ENCODE data around the gene PTPMT1.

PTPMT1 gene

GRCh38 chr11:47589977-47590861 lies 24.8 kb downstream of the PTPMT1 start:
- peaks cover 4% of the 10 kb centered on the region for H3K79me1 ChIP-seq (ENCODE audit: low read depth, low read length)
- H2AK5ac ChIP-seq (ENCODE audit: low read depth, low read length) = no peak overlapping the region
- no peak overlapping the region for H3K27ac ChIP-seq (replicated peaks; ENCODE audit: low read length)
- no peak overlapping the region for H2BK5ac ChIP-seq (ENCODE audit: low read length)
- H2BK12ac ChIP-seq (ENCODE audit: low read length) = no peak overlapping the region
- no peak overlapping the region for H3K4me2 ChIP-seq (ENCODE audit: insufficient read depth, low read length, poor library complexity, severe bottlenecking)
- no peak overlapping the region for H3K14ac ChIP-seq (ENCODE audit: low read length)
- no peak overlapping the region for H3K4me3 ChIP-seq (ENCODE audit: low read length in 2 of 2)
- DNase-seq (ENCODE audit: low spot score) = no peak
- H3K4me1 ChIP-seq (ENCODE audit: control insufficient read depth in 2 of 2, insufficient read depth in 1 of 2, low read depth in 1 of 2, low read length in 2 of 2) = peaks cover 11 to 26% of the 10 kb centered on the region in 2 donors
- peaks cover 0 to 19% (median 3%) of the 10 kb centered on the region in 3 experiments for H3K27me3 ChIP-seq (ENCODE audit: control insufficient read depth in 3 of 3, insufficient read depth in 3 of 3, low read depth in 1 of 3, low read length in 3 of 3)
- H3K36me3 ChIP-seq (replicated peaks in 1 of 2; ENCODE audit: control insufficient read depth in 2 of 2, insufficient read depth in 2 of 2, low read length in 2 of 2) = peaks cover 0 to 2% of the 10 kb centered on the region in 2 donors
- no peak overlapping the region for H3K23ac ChIP-seq (ENCODE audit: low read depth, low read length, poor library complexity)
- no peak overlapping the region for H3K18ac ChIP-seq (ENCODE audit: low read length)
- no peak overlapping the region for H2BK15ac ChIP-seq (ENCODE audit: low read length)
- no CpG with 5 or more reads among the region's 122 CpGs for WGBS, 2 donors (ENCODE audit: extremely low coverage in 2 of 2, insufficient read length in 2 of 2, insufficient replicate concordance in 1 of 2)
- peak overlapping the region; percentile 57 for H3K9ac ChIP-seq (ENCODE audit: low read depth, low read length, poor library complexity)
- no peak overlapping the region for H4K8ac ChIP-seq (ENCODE audit: low read depth, low read length)
- no peak overlapping the region for H2BK120ac ChIP-seq (ENCODE audit: low read depth, low read length)
- no peak overlapping the region for H3K4ac ChIP-seq (ENCODE audit: low read length)
- no peak overlapping the region for H4K91ac ChIP-seq (ENCODE audit: low read depth, low read length, poor library complexity)
- H3K9me3 ChIP-seq (replicated peaks in 1 of 2; ENCODE audit: control insufficient read depth in 2 of 2, insufficient read depth in 1 of 2, low read depth in 1 of 2, low read length in 2 of 2) = no peaks in the 10 kb centered on the region
- no peak overlapping the region for H2AFZ ChIP-seq (ENCODE audit: low read length)

- peak overlapping the region; percentile 81 for H2AFZ ChIP-seq (ENCODE audit: low read length)
- no peak overlapping the region for H3K23ac ChIP-seq (ENCODE audit: low read depth, low read length, poor library complexity)
- no peak overlapping the region for H3K4me3 ChIP-seq (ENCODE audit: low read length in 2 of 2)
- peaks cover 0 to 21% (median 3%) of the 10 kb centered on the region in 3 experiments for H3K27me3 ChIP-seq (ENCODE audit: control insufficient read depth in 3 of 3, insufficient read depth in 3 of 3, low read depth in 1 of 3, low read length in 3 of 3)
- H3K36me3 ChIP-seq (replicated peaks in 1 of 2; ENCODE audit: control insufficient read depth in 2 of 2, insufficient read depth in 2 of 2, low read length in 2 of 2) = no peaks in the 10 kb centered on the region
- peaks cover 2% of the 10 kb centered on the region for H3K79me1 ChIP-seq (ENCODE audit: low read depth, low read length)
- no peak overlapping the region for H3K4ac ChIP-seq (ENCODE audit: low read length)
- H3K4me1 ChIP-seq (ENCODE audit: control insufficient read depth in 2 of 2, insufficient read depth in 1 of 2, low read depth in 1 of 2, low read length in 2 of 2) = peaks cover 11 to 26% of the 10 kb centered on the region in 2 donors
- H2BK15ac ChIP-seq (ENCODE audit: low read length) = no peak overlapping the region
- H3K4me2 ChIP-seq (ENCODE audit: insufficient read depth, low read length, poor library complexity, severe bottlenecking) = no peak overlapping the region
- no peak overlapping the region for H2BK120ac ChIP-seq (ENCODE audit: low read depth, low read length)
- no peak overlapping the region for H3K9ac ChIP-seq (ENCODE audit: low read depth, low read length, poor library complexity)
- no peak overlapping the region for H3K27ac ChIP-seq (replicated peaks; ENCODE audit: low read length)
- H4K91ac ChIP-seq (ENCODE audit: low read depth, low read length, poor library complexity) = no peak overlapping the region
- no peak overlapping the region for H4K8ac ChIP-seq (ENCODE audit: low read depth, low read length)
- no peak for DNase-seq (ENCODE audit: low spot score)
- no peak overlapping the region for H2BK12ac ChIP-seq (ENCODE audit: low read length)
- WGBS, 2 donors (ENCODE audit: extremely low coverage in 2 of 2, insufficient read length in 2 of 2, insufficient replicate concordance in 1 of 2) = no CpG with 5 or more reads among the region's 7 CpGs
- no peak overlapping the region for H3K14ac ChIP-seq (ENCODE audit: low read length)
- no peak overlapping the region for H2AK5ac ChIP-seq (ENCODE audit: low read depth, low read length)
- H3K18ac ChIP-seq (ENCODE audit: low read length) = no peak overlapping the region
- H2BK5ac ChIP-seq (ENCODE audit: low read length) = no peak overlapping the region
- H3K9me3 ChIP-seq (replicated peaks in 1 of 2; ENCODE audit: control insufficient read depth in 2 of 2, insufficient read depth in 1 of 2, low read depth in 1 of 2, low read length in 2 of 2) = no peaks in the 10 kb centered on the region
These were observed 26.4 kb downstream of the PTPMT1 start for GRCh38 chr11:47591764-47592163.

- H2BK5ac ChIP-seq (ENCODE audit: low read length) = no peak overlapping the region
- no peak overlapping the region for H3K4me3 ChIP-seq (ENCODE audit: low read length in 2 of 2)
- no peak overlapping the region for H3K14ac ChIP-seq (ENCODE audit: low read length)
- DNase-seq (ENCODE audit: low spot score) = no peak
- H3K36me3 ChIP-seq (replicated peaks in 1 of 2; ENCODE audit: control insufficient read depth in 2 of 2, insufficient read depth in 2 of 2, low read length in 2 of 2) = no peaks in the 10 kb centered on the region
- no peak overlapping the region for H3K9ac ChIP-seq (ENCODE audit: low read depth, low read length, poor library complexity)
- H2AFZ ChIP-seq (ENCODE audit: low read length) = peak overlapping the region; percentile 81
- no peak overlapping the region for H3K4ac ChIP-seq (ENCODE audit: low read length)
- H3K27me3 ChIP-seq (ENCODE audit: control insufficient read depth in 3 of 3, insufficient read depth in 3 of 3, low read depth in 1 of 3, low read length in 3 of 3) = peaks cover 0 to 21% (median 3%) of the 10 kb centered on the region in 3 experiments
- no peak overlapping the region for H4K91ac ChIP-seq (ENCODE audit: low read depth, low read length, poor library complexity)
- no peaks in the 10 kb centered on the region for H3K9me3 ChIP-seq (replicated peaks in 1 of 2; ENCODE audit: control insufficient read depth in 2 of 2, insufficient read depth in 1 of 2, low read depth in 1 of 2, low read length in 2 of 2)
- H2AK5ac ChIP-seq (ENCODE audit: low read depth, low read length) = no peak overlapping the region
- H3K79me1 ChIP-seq (ENCODE audit: low read depth, low read length) = peaks cover 2% of the 10 kb centered on the region
- peaks cover 11 to 26% of the 10 kb centered on the region in 2 donors for H3K4me1 ChIP-seq (ENCODE audit: control insufficient read depth in 2 of 2, insufficient read depth in 1 of 2, low read depth in 1 of 2, low read length in 2 of 2)
- no peak overlapping the region for H3K23ac ChIP-seq (ENCODE audit: low read depth, low read length, poor library complexity)
- H3K27ac ChIP-seq (replicated peaks; ENCODE audit: low read length) = no peak overlapping the region
- H2BK15ac ChIP-seq (ENCODE audit: low read length) = no peak overlapping the region
- no peak overlapping the region for H2BK12ac ChIP-seq (ENCODE audit: low read length)
- no peak overlapping the region for H3K18ac ChIP-seq (ENCODE audit: low read length)
- no peak overlapping the region for H2BK120ac ChIP-seq (ENCODE audit: low read depth, low read length)
- H4K8ac ChIP-seq (ENCODE audit: low read depth, low read length) = no peak overlapping the region
- WGBS, 2 donors (ENCODE audit: extremely low coverage in 2 of 2, insufficient read length in 2 of 2, insufficient replicate concordance in 1 of 2) = no CpG with 5 or more reads among the region's 4 CpGs
- H3K4me2 ChIP-seq (ENCODE audit: insufficient read depth, low read length, poor library complexity, severe bottlenecking) = no peak overlapping the region
These were observed 26.9 kb downstream of the PTPMT1 start for GRCh38 chr11:47592251-47592650.

- no peak overlapping the region for H3K27ac ChIP-seq (replicated peaks; ENCODE audit: low read length)
- H3K4me1 ChIP-seq (ENCODE audit: control insufficient read depth in 2 of 2, insufficient read depth in 1 of 2, low read depth in 1 of 2, low read length in 2 of 2) = peaks cover 11 to 26% of the 10 kb centered on the region in 2 donors
- no peak overlapping the region for H3K4me2 ChIP-seq (ENCODE audit: insufficient read depth, low read length, poor library complexity, severe bottlenecking)
- no CpG with 5 or more reads among the region's 2 CpGs for WGBS, 2 donors (ENCODE audit: extremely low coverage in 2 of 2, insufficient read length in 2 of 2, insufficient replicate concordance in 1 of 2)
- no peak overlapping the region for H2BK15ac ChIP-seq (ENCODE audit: low read length)
- no peaks in the 10 kb centered on the region for H3K36me3 ChIP-seq (replicated peaks in 1 of 2; ENCODE audit: control insufficient read depth in 2 of 2, insufficient read depth in 2 of 2, low read length in 2 of 2)
- no peak for DNase-seq (ENCODE audit: low spot score)
- no peak overlapping the region for H3K14ac ChIP-seq (ENCODE audit: low read length)
- H3K4me3 ChIP-seq (ENCODE audit: low read length in 2 of 2) = no peak overlapping the region
- no peaks in the 10 kb centered on the region for H3K9me3 ChIP-seq (replicated peaks in 1 of 2; ENCODE audit: control insufficient read depth in 2 of 2, insufficient read depth in 1 of 2, low read depth in 1 of 2, low read length in 2 of 2)
- H3K18ac ChIP-seq (ENCODE audit: low read length) = no peak overlapping the region
- H3K23ac ChIP-seq (ENCODE audit: low read depth, low read length, poor library complexity) = no peak overlapping the region
- H3K27me3 ChIP-seq (ENCODE audit: control insufficient read depth in 3 of 3, insufficient read depth in 3 of 3, low read depth in 1 of 3, low read length in 3 of 3) = peaks cover 0 to 21% (median 3%) of the 10 kb centered on the region in 3 experiments
- peaks cover 2% of the 10 kb centered on the region for H3K79me1 ChIP-seq (ENCODE audit: low read depth, low read length)
- no peak overlapping the region for H3K9ac ChIP-seq (ENCODE audit: low read depth, low read length, poor library complexity)
- no peak overlapping the region for H4K91ac ChIP-seq (ENCODE audit: low read depth, low read length, poor library complexity)
- H2AFZ ChIP-seq (ENCODE audit: low read length) = no peak overlapping the region
- H4K8ac ChIP-seq (ENCODE audit: low read depth, low read length) = no peak overlapping the region
- no peak overlapping the region for H3K4ac ChIP-seq (ENCODE audit: low read length)
- H2BK12ac ChIP-seq (ENCODE audit: low read length) = no peak overlapping the region
- H2BK5ac ChIP-seq (ENCODE audit: low read length) = no peak overlapping the region
- H2AK5ac ChIP-seq (ENCODE audit: low read depth, low read length) = no peak overlapping the region
- no peak overlapping the region for H2BK120ac ChIP-seq (ENCODE audit: low read depth, low read length)
These were observed 27.6 kb downstream of the PTPMT1 start for GRCh38 chr11:47592970-47593369.

All from neuronal stem cell (in vitro differentiated cells).